Sigmoid colon (tissue), 7 donors: ENCODE measurements around the gene ZFYVE28. TPM values are rescaled to one million over a fixed set of nuclear protein-coding genes. Genes with fewer than 3 reads are reported as not detected.
A peak's percentile ranks its signal among the peaks of the same experiment; 100 is the strongest.

Source experiments
- DNase-seq: peaks from one replicate; pipeline ENCODE4 v3.0.0-alpha.2; 2019
- H3K27ac ChIP-seq, 4 donors: fragments of 200-600 bp; sonication (generic); one replicate each; pipeline ENCODE4 v1.5.1; 2016 to 2019; ENCODE audit warnings: mild to moderate bottlenecking in 1 of 4
- H3K27me3 ChIP-seq, 3 donors: fragments of 200-600 bp; sonication (generic); one replicate each; pipeline ENCODE4 v1.5.1; 2019; ENCODE audit warnings: mild to moderate bottlenecking in 1 of 3
- H3K36me3 ChIP-seq, 4 donors: fragments of 200-600 bp; sonication (generic); one replicate each; pipeline ENCODE4 v1.5.1; 2016 to 2019
- H3K4me1 ChIP-seq, 4 donors: fragments of 200-600 bp; sonication (generic); one replicate each; pipeline ENCODE4 v1.5.1; 2017 to 2019
- H3K4me3 ChIP-seq, 4 donors: fragments of 200-600 bp; sonication (generic); one replicate each; pipeline ENCODE4 v1.5.1; 2017 to 2019; ENCODE audit warnings: mild to moderate bottlenecking in 2 of 4, moderate library complexity in 1 of 4
- H3K9me3 ChIP-seq, 4 donors: fragments of 200-600 bp in 3 of 4; sonication (generic) in 3 of 4; one replicate each; pipeline versions ENCODE4 v1.5.1 to v1.6.1; 2013 to 2019
- EP300 ChIP-seq, 4 donors: sonication (generic); formaldehyde crosslinking; IDR thresholded peaks; one replicate each; pipeline ENCODE4 v1.6.1; 2017; ENCODE audit warnings: antibody characterized with exemption in 4 of 4
- POLR2A ChIP-seq, 2 donors: fragments of 450-650 bp; IDR thresholded peaks; one replicate each; pipeline ENCODE4 v1.6.1; 2016; ENCODE audit warnings: antibody characterized with exemption in 2 of 2, mild to moderate bottlenecking in 2 of 2, moderate library complexity in 2 of 2
- POLR2AphosphoS5 ChIP-seq, 4 donors: sonication (generic); formaldehyde crosslinking; IDR thresholded peaks; one replicate each; pipeline ENCODE4 v1.6.1; 2017; ENCODE audit warnings: antibody characterized with exemption in 4 of 4
- WGBS, 2 donors: extraction: QIAGEN DNeasy Blood & Tissue Kit; methylation state at CpG; one replicate each; pipeline ENCODE4 v1.1.7; 2013; 5-methylcytosine and 5-hydroxymethylcytosine counted together
- intact Hi-C: fragments of 100-400 bp; cut with DNase I; formaldehyde crosslinking; loops from one replicate; pipeline ENCODE4 v1.15.1; 2023
- polyA plus RNA-seq, 3 donors: library from polyadenylated mRNA; stranded (reverse); fragments of 200-250 nt; gene quantifications; one replicate each; pipeline ENCODE4 v1.2.3, GENCODE V29; 2013
- total RNA-seq, 4 donors: library from RNA; depleted of rRNA; stranded (reverse); fragments of >200 nt; gene quantifications; one replicate each; pipeline ENCODE4 v1.1.0, GENCODE V29; 2016
- TF ChIP-seq, protein P1 (sequence below), 4 experiments: fragments of 450-650 bp in 3 of 4; fragments of 200-600 bp in 1 of 4; IDR thresholded peaks; one replicate each; pipeline ENCODE4 v1.5.1; 2016 to 2019; ENCODE audit warnings: antibody characterized with exemption in 4 of 4, mild to moderate bottlenecking in 3 of 4, moderate library complexity in 2 of 4
- donor health status: healthy with polysubstance abuse.
- donor health status: Bipolar disorder and iron deficiency.
- donor health status: healthy.

Gene ZFYVE28
- total and polyA plus RNA-seq, 7 donors = 3.1 to 24.1 (median 13.0) TPM

DNA sequence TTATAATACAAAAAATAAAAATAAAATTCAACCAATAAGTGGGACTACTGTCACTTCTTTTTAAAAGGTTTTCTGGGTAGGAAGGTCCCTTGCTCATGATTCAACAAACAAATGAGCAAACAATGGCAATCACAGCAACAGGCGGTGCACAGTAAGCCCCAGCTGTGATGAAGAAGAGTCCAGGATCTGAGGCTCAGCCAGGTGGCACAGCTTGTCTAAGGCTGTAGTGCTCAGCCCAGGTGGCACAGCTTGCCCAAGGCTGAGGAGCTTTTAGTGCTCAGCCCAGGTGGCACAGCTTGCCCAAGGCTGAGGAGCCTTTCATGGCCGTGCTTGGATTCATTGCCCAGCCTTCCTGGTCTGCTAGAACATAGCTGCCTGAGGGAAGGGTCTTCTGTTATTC lies 75.0 kb downstream of the ZFYVE28 start:
- H3K4me1 ChIP-seq = no peaks in the 10 kb centered on the region
- H3K36me3 ChIP-seq = no peaks in the 10 kb centered on the region
- TF ChIP-seq POLR2AphosphoS5 (IDR thresholded peaks at IDR 0.05) = no peak
- no peak for TF ChIP-seq POLR2A (IDR thresholded peaks at IDR 0.05)
- TF ChIP-seq, protein P1, sequence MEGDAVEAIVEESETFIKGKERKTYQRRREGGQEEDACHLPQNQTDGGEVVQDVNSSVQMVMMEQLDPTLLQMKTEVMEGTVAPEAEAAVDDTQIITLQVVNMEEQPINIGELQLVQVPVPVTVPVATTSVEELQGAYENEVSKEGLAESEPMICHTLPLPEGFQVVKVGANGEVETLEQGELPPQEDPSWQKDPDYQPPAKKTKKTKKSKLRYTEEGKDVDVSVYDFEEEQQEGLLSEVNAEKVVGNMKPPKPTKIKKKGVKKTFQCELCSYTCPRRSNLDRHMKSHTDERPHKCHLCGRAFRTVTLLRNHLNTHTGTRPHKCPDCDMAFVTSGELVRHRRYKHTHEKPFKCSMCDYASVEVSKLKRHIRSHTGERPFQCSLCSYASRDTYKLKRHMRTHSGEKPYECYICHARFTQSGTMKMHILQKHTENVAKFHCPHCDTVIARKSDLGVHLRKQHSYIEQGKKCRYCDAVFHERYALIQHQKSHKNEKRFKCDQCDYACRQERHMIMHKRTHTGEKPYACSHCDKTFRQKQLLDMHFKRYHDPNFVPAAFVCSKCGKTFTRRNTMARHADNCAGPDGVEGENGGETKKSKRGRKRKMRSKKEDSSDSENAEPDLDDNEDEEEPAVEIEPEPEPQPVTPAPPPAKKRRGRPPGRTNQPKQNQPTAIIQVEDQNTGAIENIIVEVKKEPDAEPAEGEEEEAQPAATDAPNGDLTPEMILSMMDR (IDR thresholded peaks at IDR 0.05) = no peak
- no peak for TF ChIP-seq EP300 (IDR thresholded peaks at IDR 0.05)
- no peak overlapping the region for H3K27ac ChIP-seq
- no peak overlapping the region for H3K4me3 ChIP-seq
- no peaks in the 10 kb centered on the region for H3K27me3 ChIP-seq
- peak; percentile 30 for DNase-seq
- intact Hi-C loops = no loop called here
- WGBS, 2 donors = 88 to 92% methylated on average over 2 of the region's 2 CpGs
- no peaks in the 10 kb centered on the region for H3K9me3 ChIP-seq

DNA sequence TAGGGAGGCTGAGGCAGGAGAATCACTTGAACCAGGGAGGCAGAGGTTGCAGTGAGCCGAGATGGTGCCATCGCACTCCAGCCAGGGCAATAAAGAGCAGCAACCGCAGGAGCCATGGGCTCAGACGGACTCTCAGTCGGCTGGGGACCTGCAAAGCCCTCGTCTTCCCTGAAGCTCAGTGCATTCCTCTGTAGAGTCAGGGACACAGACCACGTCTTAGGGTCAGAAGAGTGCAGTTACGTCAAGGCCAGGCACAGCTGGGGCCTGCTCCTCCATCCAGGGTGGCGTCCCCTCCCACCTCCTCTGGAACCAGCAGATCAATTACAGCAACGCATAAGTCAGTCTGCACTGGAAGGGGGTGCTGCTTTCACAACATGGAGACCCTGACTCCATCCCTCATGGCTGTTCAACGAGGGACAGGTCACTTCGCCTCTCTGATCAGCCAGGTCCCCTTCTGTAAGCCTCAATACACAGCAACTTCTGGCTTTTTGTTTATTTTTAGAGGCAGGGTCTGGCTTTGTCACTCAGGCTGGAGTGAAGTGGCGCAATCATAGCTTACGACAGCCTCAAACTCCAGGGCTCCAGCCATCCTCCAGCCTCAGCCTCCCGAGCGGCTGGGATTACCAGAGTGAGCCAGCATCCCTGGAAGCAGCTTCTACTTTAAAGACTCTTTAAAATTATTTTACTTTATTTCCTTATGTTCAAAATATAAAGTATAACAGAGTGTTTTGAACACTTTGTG lies 76.4 kb downstream of the ZFYVE28 start:
- H3K9me3 ChIP-seq = no peaks in the 10 kb centered on the region
- TF ChIP-seq POLR2AphosphoS5 (IDR thresholded peaks at IDR 0.05) (no peak), POLR2A (IDR thresholded peaks at IDR 0.05) (no peak), EP300 (IDR thresholded peaks at IDR 0.05) (no peak)
- TF ChIP-seq, protein P1 (IDR thresholded peaks at IDR 0.05) = no peak
- 86 to 93% methylated on average over 16 of the region's 16 CpGs for WGBS, 2 donors
- H3K4me3 ChIP-seq = no peak overlapping the region
- intact Hi-C loops = no loop called here
- peak; percentile 34 for DNase-seq
- no peaks in the 10 kb centered on the region for H3K36me3 ChIP-seq
- no peak overlapping the region for H3K27ac ChIP-seq
- no peaks in the 10 kb centered on the region for H3K27me3 ChIP-seq
- H3K4me1 ChIP-seq = no peaks in the 10 kb centered on the region

DNA sequence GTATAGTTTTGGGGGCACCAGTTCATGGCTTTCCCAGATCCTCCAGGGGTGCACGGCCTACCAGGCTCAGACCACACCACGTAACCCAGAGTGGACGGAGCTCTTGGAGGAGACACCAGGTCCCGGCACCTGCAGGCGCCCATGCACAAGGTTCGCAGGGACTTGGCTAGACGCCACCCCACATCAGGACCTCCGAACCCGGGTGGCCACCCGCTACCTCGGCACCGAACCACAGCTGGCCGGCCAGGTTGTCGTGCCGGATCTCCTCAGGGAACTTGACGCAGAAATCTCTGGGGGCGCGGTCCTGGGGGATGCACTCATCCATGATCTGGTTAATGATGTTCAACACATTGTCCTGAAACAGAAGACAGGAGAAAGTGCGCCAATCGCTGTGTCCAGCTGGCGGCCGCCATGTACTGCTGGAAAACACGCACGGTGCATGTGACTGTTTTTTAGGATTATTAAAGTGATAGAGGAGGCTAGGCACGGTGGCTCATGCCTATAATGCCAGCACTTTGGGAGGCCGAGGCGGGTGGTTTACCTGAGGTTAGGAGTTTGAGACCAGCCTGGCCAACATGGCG lies 77.1 kb downstream of the ZFYVE28 start:
- Histone ChIP-seq H3K36me3 (no peaks in the 10 kb centered on the region), H3K4me3 (no peak overlapping the region), H3K27ac (no peak overlapping the region), H3K9me3 (no peaks in the 10 kb centered on the region), H3K27me3 (no peaks in the 10 kb centered on the region), H3K4me1 (no peaks in the 10 kb centered on the region)
- intact Hi-C loops = no loop called here
- 96 to 97% methylated on average over 28 of the region's 28 CpGs for WGBS, 2 donors
- TF ChIP-seq POLR2AphosphoS5 (IDR thresholded peaks at IDR 0.05) (no peak), POLR2A (IDR thresholded peaks at IDR 0.05) (no peak), EP300 (IDR thresholded peaks at IDR 0.05) (no peak)
- TF ChIP-seq, protein P1 (IDR thresholded peaks at IDR 0.05) = no peak
- peak; percentile 57 for DNase-seq

DNA sequence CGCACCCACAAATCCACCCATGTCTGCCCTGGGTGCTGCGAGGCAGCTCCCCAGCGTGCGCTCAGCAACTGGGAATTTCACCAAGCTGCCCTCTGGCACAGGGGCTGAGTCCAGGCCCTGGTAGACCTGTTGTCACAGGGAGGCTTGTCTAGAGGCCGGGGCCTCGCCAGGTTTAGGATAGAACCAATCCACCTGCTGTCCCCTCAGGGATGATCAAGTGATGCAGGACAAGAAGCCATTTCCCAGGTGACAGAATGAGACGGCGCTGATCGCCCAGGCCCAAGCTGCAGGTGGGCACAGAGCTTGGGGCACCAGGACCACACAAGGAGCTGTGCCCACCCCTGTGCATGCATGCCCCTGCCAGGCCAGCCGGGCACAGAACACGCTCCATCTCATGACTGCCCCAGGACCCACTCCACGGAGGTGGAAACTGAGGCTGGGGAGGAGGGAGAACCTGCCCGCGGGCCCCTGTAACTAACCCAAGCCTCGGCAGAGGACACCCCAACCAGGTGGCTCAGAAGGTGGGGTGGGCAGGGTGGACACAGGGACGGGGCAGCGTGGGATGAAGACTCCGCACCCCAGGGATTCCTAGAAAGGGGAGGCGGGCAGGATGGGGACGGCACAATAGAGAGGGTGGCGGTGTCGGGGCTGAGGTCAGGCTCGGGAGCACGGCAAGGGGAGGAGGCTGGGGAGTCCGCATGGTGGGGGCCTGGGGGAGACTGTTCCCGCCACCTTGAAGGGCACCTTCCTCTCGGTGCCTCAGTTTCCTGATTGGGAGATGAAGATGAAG lies 78.0 kb downstream of the ZFYVE28 start:
- Histone ChIP-seq H3K4me1 (no peaks in the 10 kb centered on the region), H3K9me3 (no peaks in the 10 kb centered on the region), H3K27me3 (no peaks in the 10 kb centered on the region), H3K36me3 (no peaks in the 10 kb centered on the region), H3K4me3 (no peak overlapping the region), H3K27ac (no peak overlapping the region)
- intact Hi-C loops = no loop called here
- WGBS, 2 donors = 95 to 96% methylated on average over 27 of the region's 27 CpGs
- TF ChIP-seq, protein P1 (IDR thresholded peaks at IDR 0.05) = no peak
- TF ChIP-seq POLR2A (IDR thresholded peaks at IDR 0.05) (no peak), EP300 (IDR thresholded peaks at IDR 0.05) (no peak), POLR2AphosphoS5 (IDR thresholded peaks at IDR 0.05) (no peak)
- peak; percentile 56 for DNase-seq
